ES-I3 (cell line): ENCODE data around the gene SP6.

ENCODE experiments used
- H3K36me3 ChIP-seq: 2 replicates; pipeline ENCODE4 v1.6.1; 2013; ENCODE audit warnings: mild to moderate bottlenecking, low read length, control low read depth, moderate library complexity; ENCODE audit not compliant: insufficient read depth
- H3K4me1 ChIP-seq: 2 replicates; pipeline ENCODE4 v1.6.1; 2013; ENCODE audit warnings: mild to moderate bottlenecking, control low read depth, low read length; ENCODE audit not compliant: insufficient read depth
- H3K9ac ChIP-seq: 2 replicates; pipeline ENCODE4 v1.6.1; 2013; ENCODE audit warnings: low read depth, mild to moderate bottlenecking, low read length, moderate library complexity
- H3K9me3 ChIP-seq: 2 replicates; pipeline ENCODE4 v1.6.1; 2013; ENCODE audit warnings: mild to moderate bottlenecking, low read length, moderate library complexity; ENCODE audit not compliant: control insufficient read depth, insufficient read depth

Gene SP6

DNA sequence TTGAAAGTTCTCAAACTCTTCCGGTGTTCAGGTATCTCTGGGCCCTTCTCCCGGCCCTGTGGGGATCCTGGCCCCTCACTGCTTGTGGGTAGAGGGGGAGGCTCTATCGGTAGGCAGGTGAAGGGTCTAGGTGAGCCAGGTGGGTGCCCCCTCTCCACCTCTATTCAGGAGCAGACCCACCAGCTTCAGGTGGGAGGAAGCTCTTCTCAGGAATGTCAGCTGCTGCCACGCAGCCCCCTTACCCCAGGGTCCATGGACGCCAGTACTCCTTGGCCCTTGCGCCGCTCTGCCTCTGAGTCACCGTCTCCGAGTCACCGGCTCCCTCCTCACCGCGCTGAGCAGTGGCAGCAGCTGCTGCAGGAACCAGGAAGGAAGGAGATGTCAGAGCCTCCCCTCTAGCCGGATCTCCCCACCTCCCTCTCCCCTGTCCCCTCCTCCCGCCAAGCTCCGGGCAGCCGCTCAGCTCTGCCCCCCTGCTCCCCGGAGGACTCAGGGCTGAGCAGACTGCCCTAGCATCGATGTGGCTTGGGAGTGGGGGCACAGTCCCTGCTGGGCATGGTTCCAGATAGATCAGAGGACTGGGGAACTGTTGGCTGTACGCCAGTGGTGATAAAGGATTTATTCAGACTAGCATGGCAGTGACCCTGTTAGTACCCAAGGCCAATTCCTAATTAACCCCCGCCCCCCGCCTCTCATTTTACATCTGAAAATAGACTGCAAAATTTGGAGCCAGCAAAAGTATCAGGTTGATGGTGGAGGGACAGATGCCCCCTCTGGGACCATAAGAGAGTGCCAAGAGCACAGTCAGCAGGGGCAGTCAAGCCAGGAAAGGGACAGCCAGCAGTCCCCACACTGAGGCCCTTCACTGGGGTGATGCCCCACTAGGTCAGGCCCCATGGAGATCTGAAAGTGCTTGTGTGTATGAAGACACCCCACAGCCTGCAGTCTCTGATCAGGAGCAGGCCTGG is 29.3 kb downstream of the SP6 start, which contains the start of gene OSBPL7:
Gene OSBPL7, minus strand, starts transcription at position 371 of the 968 bp plus-strand sequence. CDS start 1,516 bp downstream, outside the sequence.
- Histone ChIP-seq H3K4me1 (peaks cover 10% of the 10 kb centered on the region; the same call in 1 of the 2 replicates), H3K36me3 (peaks cover 11% of the 10 kb centered on the region), H3K9ac (peak within 1 kb of the TSS; percentile 65), H3K9me3 (no peaks in the 10 kb centered on the region)

- Histone ChIP-seq H3K9me3 (no peaks in the 10 kb centered on the region), H3K4me1 (peaks cover 10% of the 10 kb centered on the region; the same call in 1 of the 2 replicates), H3K36me3 (peaks cover 8% of the 10 kb centered on the region; the same call in 1 of the 2 replicates)
Observed at GRCh38 chr17:47821031-47821423, 29.9 kb downstream of the SP6 start.

DNA sequence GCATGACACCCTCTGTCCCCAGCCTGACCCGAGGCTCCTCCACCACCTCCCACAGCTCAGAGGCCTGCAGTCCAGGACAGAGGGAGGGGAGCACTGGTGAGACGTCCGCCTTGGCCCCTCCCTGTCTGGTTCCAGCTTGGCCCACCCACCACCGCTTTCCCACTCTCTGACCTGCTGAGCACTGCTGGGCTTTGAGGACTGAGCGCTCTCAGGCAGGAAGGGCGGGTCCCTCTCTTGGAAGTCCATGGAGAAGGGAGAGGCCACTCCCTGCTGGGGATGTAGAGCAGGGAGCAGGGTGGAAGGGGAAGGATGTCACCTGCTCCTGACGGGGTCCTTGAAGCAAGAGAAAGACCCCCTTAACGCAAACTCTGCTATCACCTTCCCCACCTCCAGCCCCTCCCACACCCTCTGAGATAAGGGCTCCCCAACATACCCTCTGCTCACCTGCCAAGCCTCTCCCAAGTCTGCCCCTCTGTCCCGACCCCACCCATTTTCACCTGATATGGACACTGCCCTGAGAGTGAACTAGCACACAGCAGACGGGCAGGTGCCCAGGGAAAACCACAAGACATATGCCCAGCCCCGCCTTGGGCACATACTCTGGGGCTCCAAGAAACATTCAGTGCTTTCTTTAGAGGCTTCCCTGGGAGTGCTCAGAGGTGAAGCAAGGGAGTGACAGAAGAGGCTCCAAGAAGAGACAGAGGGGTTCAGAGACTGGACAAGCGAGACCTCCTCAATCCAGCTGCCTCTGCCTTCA is 30.8 kb downstream of the SP6 start:
- H3K9ac ChIP-seq = peak overlapping the region; percentile 65; the same call in 1 of the 2 replicates
- peaks cover 7% of the 10 kb centered on the region; the same call in 1 of the 2 replicates for H3K36me3 ChIP-seq
- peaks cover 10% of the 10 kb centered on the region; the same call in 1 of the 2 replicates for H3K4me1 ChIP-seq
- no peaks in the 10 kb centered on the region for H3K9me3 ChIP-seq

More at GRCh38 chr17:47821031-47821423, 29.9 kb downstream of the SP6 start:
- peak overlapping the region; percentile 65 for H3K9ac ChIP-seq

GRCh38 chr17:47819475-47819874 is 31.5 kb downstream of the SP6 start:
- no peaks in the 10 kb centered on the region for H3K9me3 ChIP-seq
- H3K9ac ChIP-seq = no peak overlapping the region
- peaks cover 11% of the 10 kb centered on the region; the same call in 1 of the 2 replicates for H3K36me3 ChIP-seq
- peaks cover 10% of the 10 kb centered on the region; the same call in 1 of the 2 replicates for H3K4me1 ChIP-seq

- Histone ChIP-seq H3K4me1 (peaks cover 10% of the 10 kb centered on the region; the same call in 1 of the 2 replicates), H3K9ac (no peak overlapping the region), H3K36me3 (0 out of 2 replicates have a peak, but pooled peaks cover 5% of the 10 kb centered on the region), H3K9me3 (no peaks in the 10 kb centered on the region)
Observed at GRCh38 chr17:47818002-47818695, 32.8 kb downstream of the SP6 start.

DNA sequence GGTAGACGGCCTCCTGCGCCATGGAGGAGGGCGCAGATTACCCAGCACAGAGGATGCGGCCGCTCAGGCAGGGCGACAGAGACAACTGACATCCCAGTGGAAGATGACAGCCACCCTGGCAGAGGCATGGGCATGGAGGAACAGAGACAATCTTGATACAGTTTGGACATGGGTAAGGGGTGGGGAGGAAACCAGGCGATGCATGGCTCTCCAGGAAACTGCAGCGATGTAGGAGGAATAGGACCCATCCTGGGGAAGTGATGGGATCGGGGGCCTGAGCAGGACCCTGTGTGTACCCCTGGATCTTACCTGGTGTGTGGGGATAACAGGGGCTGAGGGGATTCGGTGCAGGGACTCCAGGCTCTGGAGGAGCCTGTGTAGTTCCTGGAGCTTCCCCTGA is 34.0 kb downstream of the SP6 start:
- H3K9me3 ChIP-seq = no peaks in the 10 kb centered on the region
- no peak overlapping the region for H3K9ac ChIP-seq
- H3K4me1 ChIP-seq = peaks cover 6% of the 10 kb centered on the region; the same call in 1 of the 2 replicates
- 0 out of 2 replicates have a peak, but pooled peaks cover 5% of the 10 kb centered on the region for H3K36me3 ChIP-seq

- no peak overlapping the region for H3K9ac ChIP-seq
- H3K9me3 ChIP-seq = no peaks in the 10 kb centered on the region
- 0 out of 2 replicates have a peak, but pooled peaks cover 5% of the 10 kb centered on the region for H3K4me1 ChIP-seq
- 0 out of 2 replicates have a peak, but pooled peaks cover 5% of the 10 kb centered on the region for H3K36me3 ChIP-seq
Observed at GRCh38 chr17:47816111-47816735, 34.7 kb downstream of the SP6 start.

GRCh38 chr17:47815106-47815918 is 35.7 kb downstream of the SP6 start:
- Histone ChIP-seq H3K9ac (no peak overlapping the region), H3K9me3 (no peaks in the 10 kb centered on the region), H3K4me1 (peaks cover 4% of the 10 kb centered on the region; the same call in 1 of the 2 replicates), H3K36me3 (0 out of 2 replicates have a peak, but pooled peaks cover 5% of the 10 kb centered on the region)

- Histone ChIP-seq H3K9ac (no peak overlapping the region), H3K36me3 (0 out of 2 replicates have a peak, but pooled peaks cover 5% of the 10 kb centered on the region), H3K9me3 (no peaks in the 10 kb centered on the region), H3K4me1 (peaks cover 8% of the 10 kb centered on the region; the same call in 1 of the 2 replicates)
Observed at GRCh38 chr17:47813512-47814031, 37.4 kb downstream of the SP6 start.

DNA sequence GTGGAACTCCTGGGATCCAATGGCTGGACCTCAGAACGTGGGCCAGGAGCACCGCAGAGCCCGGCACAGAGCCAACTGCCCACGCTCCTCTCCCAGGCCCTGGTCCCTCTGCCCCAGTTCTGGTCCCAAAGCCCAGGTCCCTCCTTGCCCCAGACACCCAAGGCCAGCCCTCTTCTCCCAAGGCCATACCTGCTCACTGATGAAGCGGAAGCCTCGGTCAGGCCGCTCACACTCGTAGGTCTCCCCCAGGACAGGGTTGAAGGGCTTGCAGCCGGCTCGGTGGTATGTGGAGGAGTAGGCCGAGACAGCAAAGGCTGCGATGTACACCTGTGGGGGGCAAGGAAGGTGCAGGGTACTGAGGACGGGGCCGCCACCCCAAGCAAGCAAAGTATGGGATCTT is 37.9 kb downstream of the SP6 start:
- Histone ChIP-seq H3K9ac (no peak overlapping the region), H3K36me3 (0 out of 2 replicates have a peak, but pooled peaks cover 5% of the 10 kb centered on the region), H3K4me1 (peaks cover 8% of the 10 kb centered on the region; the same call in 1 of the 2 replicates), H3K9me3 (no peaks in the 10 kb centered on the region)

DNA sequence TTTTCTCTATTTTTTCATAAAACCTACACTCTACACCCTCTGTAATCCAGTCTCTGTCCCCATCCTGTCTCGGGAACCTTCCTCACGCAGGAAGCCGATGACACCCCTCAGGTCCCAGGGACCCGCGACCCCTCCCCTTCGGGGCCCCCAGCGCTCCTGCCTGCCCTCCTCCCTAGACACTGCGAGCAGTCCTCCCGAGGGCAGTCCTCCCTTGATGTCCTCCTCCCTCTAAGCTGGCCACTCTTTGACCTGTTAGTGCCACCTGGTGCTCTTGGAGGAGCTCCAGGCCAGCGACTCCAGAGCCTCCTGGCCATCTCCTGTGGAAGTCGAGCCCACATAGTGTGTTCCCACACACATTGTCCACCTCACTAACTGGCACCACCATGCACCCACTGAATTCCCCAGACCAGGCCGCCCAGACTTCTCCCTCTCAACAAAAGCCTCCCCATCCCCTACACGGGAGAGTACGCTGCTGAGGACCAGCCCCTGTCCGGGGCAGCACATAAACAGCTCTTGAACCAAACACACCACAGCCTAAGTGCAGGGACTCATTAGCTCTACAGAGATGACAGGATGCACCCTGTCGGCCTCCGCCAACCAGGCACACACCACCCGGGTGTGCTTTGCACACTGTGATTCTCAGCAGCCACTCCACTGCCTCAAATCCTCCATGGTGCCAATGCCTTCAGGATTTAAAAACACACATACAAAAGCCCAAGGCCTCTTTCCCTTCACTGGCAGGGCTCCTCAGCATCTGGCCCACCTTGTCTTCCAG is 38.6 kb downstream of the SP6 start:
- no peaks in the 10 kb centered on the region for H3K9me3 ChIP-seq
- 0 out of 2 replicates have a peak, but pooled peaks cover 5% of the 10 kb centered on the region for H3K36me3 ChIP-seq

DNA sequence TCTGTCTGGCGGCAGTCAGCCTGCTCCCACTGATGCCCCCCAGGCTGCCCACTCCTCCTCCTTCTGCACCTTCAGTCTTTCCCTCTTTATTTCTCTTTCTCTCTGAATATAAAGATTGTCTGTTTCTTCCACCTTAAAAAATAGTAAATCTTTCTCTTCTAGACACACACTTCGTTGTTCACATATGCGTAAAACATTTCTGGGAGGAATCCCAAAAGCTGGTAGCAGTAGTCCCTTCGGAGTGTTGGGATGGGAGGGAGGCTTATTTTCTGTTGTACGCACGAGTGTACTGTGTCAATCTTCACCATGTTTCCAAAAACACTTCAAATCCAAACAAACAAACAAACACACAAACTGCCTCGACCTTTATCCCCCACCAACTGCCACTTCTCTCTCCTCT is 39.3 kb downstream of the SP6 start:
- Histone ChIP-seq H3K9me3 (no peaks in the 10 kb centered on the region), H3K36me3 (0 out of 2 replicates have a peak, but pooled peaks cover 5% of the 10 kb centered on the region)

More for the DNA sequence above, 38.6 kb downstream of the SP6 start:
- Histone ChIP-seq H3K4me1 (peaks cover 8% of the 10 kb centered on the region; the same call in 1 of the 2 replicates), H3K9ac (no peak overlapping the region)

More for the DNA sequence above, 39.3 kb downstream of the SP6 start:
- no peak overlapping the region for H3K9ac ChIP-seq
- peaks cover 8% of the 10 kb centered on the region; the same call in 1 of the 2 replicates for H3K4me1 ChIP-seq
